Measurements from ENCODE around the gene TRAF3. TPM values are rescaled to one million over a fixed set of nuclear protein-coding genes. Genes with fewer than 3 reads are reported as not detected.
"Not testable (repeated sequence)": the region's sequence is repeated elsewhere in the genome, so short reads cannot be mapped to it uniquely, and the experiment has no call there.

The TRAF3 gene
- polyA plus RNA-seq, 1 experiment: 20.1 TPM

GRCh38 chr14:102821252-102821651 lies 44.0 kb downstream of the TRAF3 start:
- ChIA-PET CTCF (no interaction called here), POLR2A (no interaction called here)
- H3K36me3 ChIP-seq (ENCODE audit: control insufficient read depth, insufficient read depth, low read length): peaks cover 2% of the 10 kb centered on the region
- DNase-seq (ENCODE audit: low read depth): no peak
- no peak overlapping the region for H3K4me3 ChIP-seq (ENCODE audit: low read depth, low read length)
- TF ChIP-seq CTCF (IDR thresholded peaks at IDR 0.05; ENCODE audit: insufficient read depth, low read depth, low read length): no peak
- no peaks in the 10 kb centered on the region for H3K27me3 ChIP-seq (ENCODE audit: control insufficient read depth, insufficient read depth, low read length)

GRCh38 chr14:102822311-102822863 lies 45.1 kb downstream of the TRAF3 start:
- H3K27me3 ChIP-seq (ENCODE audit: control insufficient read depth, insufficient read depth, low read length): no peaks in the 10 kb centered on the region
- no peak for TF ChIP-seq CTCF (IDR thresholded peaks at IDR 0.05; ENCODE audit: insufficient read depth, low read depth, low read length)
- DNase-seq (ENCODE audit: low read depth): no peak
- H3K4me3 ChIP-seq (ENCODE audit: low read depth, low read length): no peak overlapping the region
- POLR2A ChIA-PET: no interaction called here
- H3K36me3 ChIP-seq (ENCODE audit: control insufficient read depth, insufficient read depth, low read length): peaks cover 3% of the 10 kb centered on the region
- CTCF ChIA-PET: no interaction called here

DNA sequence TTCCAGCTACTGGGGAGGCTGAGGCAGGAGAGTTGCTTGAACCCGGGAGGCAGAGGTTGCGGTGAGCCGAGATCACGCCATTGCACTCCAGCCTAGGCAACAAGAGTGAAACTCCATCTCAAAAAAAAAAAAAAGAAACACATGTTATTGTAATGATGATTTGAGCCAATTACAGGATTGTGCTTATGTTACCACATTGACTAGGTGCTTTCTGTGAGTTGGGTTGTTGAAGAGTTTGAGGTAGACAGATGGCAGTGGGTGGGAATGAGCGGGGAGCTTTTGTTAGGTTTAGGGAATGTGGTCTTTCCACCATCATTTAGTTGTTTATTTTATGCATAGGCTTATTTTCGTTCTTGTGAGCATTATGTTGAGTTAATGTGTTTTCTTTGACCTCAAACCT lies 45.6 kb downstream of the TRAF3 start:
- H3K27me3 ChIP-seq (ENCODE audit: control insufficient read depth, insufficient read depth, low read length); DNase-seq (ENCODE audit: low read depth); POLR2A ChIA-PET; H3K36me3 ChIP-seq (ENCODE audit: control insufficient read depth, insufficient read depth, low read length); H3K4me3 ChIP-seq (ENCODE audit: low read depth, low read length); CTCF ChIA-PET: not testable (repeated sequence)

DNA sequence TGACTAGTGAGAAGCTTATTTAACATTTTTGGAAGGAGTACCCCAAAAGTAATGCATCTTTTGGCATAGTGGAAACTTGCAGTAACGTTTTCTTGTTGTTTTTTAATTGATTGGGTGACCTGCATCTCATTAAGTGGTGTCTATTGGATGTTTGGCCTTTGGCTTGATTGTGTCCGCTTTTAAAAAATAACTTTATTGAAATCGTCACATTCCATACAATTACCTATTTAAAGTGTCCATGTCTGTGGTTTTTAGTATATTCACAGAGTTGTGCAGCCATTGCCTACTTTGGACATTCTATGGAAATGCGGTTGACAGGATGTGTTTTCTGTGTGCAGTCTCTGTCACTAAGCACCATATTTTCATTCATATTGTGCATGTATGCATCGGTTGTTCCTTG lies 46.3 kb downstream of the TRAF3 start:
- H3K4me3 ChIP-seq (ENCODE audit: low read depth, low read length): no peak overlapping the region
- no peak for DNase-seq (ENCODE audit: low read depth)
- POLR2A ChIA-PET: no interaction called here
- no peak for TF ChIP-seq CTCF (IDR thresholded peaks at IDR 0.05; ENCODE audit: insufficient read depth, low read depth, low read length)
- CTCF ChIA-PET: no interaction called here
- H3K27me3 ChIP-seq (ENCODE audit: control insufficient read depth, insufficient read depth, low read length): no peaks in the 10 kb centered on the region
- peaks cover 3% of the 10 kb centered on the region for H3K36me3 ChIP-seq (ENCODE audit: control insufficient read depth, insufficient read depth, low read length)

DNA sequence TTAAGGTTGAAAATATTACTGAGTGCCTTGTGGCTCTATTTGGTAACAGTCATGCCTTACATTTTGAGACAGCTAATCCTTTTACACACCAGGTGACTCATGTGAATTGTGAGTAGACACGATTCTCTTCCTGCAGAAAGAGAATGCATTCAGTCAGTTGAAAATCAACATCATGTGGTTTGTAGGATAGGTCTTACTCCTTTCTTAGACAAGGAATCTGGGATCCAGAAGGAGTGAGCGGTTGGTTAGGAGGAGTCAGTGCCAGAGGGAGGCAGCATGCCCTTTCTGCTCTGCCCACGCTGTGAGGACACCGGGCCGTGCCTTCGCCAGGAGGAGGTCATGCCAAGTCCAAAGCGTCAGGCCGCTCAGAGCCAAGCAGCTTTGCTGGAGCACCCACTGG lies 47.6 kb downstream of the TRAF3 start:
- DNase-seq (ENCODE audit: low read depth): no peak
- no peaks in the 10 kb centered on the region for H3K27me3 ChIP-seq (ENCODE audit: control insufficient read depth, insufficient read depth, low read length)
- ChIA-PET CTCF (no interaction called here), POLR2A (no interaction called here)
- TF ChIP-seq CTCF (IDR thresholded peaks at IDR 0.05; ENCODE audit: insufficient read depth, low read depth, low read length): no peak
- peaks cover 3% of the 10 kb centered on the region for H3K36me3 ChIP-seq (ENCODE audit: control insufficient read depth, insufficient read depth, low read length)
- no peak overlapping the region for H3K4me3 ChIP-seq (ENCODE audit: low read depth, low read length)

GRCh38 chr14:102825307-102826095 lies 48.3 kb downstream of the TRAF3 start:
- H3K4me3 ChIP-seq (ENCODE audit: low read depth, low read length): no peak overlapping the region
- H3K36me3 ChIP-seq (ENCODE audit: control insufficient read depth, insufficient read depth, low read length): peaks cover 2% of the 10 kb centered on the region; the same call in 1 of the 2 replicates
- POLR2A ChIA-PET: no interaction called here
- CTCF ChIA-PET: no interaction called here
- TF ChIP-seq CTCF (IDR thresholded peaks at IDR 0.05; ENCODE audit: insufficient read depth, low read depth, low read length): no peak
- no peak for DNase-seq (ENCODE audit: low read depth)
- no peaks in the 10 kb centered on the region for H3K27me3 ChIP-seq (ENCODE audit: control insufficient read depth, insufficient read depth, low read length)

Measured in BJ (cell line).